HG03159 (cell line): Measurements from ENCODE around the gene KCNJ14.
A peak's percentile ranks its signal among the peaks of the same experiment; 100 is the strongest.
"Not testable (repeated sequence)": the region's sequence is repeated elsewhere in the genome, so short reads cannot be mapped to it uniquely, and the experiment has no call there.

Experiments
- ATAC-seq: cut with Tn5 transposase; IDR thresholded peaks from one replicate; pipeline ENCODE4 v1.9.1; 2021; ENCODE audit warnings: mild to moderate bottlenecking, moderate library complexity; ENCODE audit not compliant: unreplicated experiment

The KCNJ14 gene

DNA sequence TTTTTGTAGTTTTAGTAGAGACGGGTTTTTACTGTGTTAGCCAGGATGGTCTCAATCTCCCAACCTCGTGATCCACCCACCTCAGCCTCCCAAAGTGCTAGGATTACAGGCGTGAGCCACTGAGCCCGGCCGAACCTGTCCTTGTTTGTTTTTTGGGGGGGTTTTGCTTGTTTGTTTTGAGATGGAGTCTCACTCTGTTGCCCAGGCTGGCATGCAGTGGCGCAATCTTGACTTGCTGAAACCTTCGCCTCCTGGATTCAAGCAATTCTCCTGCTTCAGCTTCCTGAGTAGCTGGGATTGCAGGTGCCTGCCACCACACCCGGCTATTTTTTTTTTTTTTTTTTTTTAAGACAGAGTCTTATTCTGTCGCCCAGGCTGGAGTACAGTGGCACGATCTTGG, 31.3 kb downstream of the KCNJ14 start:
- not testable (repeated sequence) for ATAC-seq

DNA sequence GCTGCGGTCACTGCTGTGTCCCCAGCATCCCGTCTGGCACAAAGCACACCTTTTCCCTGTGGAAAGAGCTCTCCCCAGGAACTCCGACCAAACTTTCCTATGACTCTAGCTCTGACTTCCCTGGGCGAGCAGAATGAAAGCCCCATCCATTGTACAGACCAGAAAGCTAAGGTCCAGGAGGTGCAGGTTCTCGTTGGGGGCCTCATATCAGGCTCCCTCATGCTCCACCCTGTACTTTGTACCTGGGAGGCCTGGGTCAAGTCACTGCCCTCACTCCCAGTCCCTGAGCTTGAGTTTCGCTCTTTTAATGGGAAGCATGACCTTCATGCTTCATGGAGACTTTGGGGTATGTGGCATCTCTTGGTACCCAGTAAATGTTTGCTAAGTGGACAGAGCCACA, 32.2 kb downstream of the KCNJ14 start:
- no peak for ATAC-seq

DNA sequence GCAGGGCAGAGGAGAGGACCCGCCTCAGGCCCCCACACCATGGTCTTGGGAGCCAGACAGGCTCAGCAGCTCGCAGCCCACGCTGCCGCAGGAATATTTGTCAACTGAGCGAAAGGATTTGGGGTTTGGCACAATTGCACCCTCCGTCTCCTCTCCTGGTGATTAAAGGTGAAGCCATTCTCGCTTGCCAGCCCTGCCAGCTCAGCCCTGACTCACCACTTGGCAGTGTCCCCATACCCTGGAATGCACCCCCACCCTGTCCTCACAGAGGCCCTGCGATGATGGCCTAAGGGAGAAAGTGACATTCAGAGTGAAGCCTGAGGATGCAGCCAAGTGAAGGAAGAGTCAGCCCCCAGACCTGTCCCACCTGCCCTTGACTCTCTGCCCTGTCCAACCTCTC, 32.6 kb downstream of the KCNJ14 start:
- ATAC-seq = no peak

DNA sequence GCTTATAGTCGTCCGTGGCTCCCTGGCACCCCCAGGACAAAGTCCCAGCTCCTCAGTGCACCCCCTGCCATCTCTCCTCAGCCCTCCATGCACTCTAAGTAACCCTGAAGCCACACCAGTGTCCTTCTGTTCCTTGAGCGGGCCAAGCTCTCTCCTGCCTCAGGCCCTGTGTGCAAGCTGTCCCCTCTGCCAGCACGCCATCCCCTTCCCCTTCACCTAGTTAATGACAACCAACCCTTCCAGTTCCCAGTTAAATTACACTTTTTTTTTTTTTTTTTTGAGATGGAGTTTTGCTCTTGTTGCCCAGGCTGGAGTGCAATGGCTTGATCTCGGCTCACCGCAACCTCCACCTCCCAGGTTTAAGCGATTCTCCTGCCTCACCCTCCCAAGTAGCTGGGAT, 33.1 kb downstream of the KCNJ14 start:
- not testable (repeated sequence) for ATAC-seq

DNA sequence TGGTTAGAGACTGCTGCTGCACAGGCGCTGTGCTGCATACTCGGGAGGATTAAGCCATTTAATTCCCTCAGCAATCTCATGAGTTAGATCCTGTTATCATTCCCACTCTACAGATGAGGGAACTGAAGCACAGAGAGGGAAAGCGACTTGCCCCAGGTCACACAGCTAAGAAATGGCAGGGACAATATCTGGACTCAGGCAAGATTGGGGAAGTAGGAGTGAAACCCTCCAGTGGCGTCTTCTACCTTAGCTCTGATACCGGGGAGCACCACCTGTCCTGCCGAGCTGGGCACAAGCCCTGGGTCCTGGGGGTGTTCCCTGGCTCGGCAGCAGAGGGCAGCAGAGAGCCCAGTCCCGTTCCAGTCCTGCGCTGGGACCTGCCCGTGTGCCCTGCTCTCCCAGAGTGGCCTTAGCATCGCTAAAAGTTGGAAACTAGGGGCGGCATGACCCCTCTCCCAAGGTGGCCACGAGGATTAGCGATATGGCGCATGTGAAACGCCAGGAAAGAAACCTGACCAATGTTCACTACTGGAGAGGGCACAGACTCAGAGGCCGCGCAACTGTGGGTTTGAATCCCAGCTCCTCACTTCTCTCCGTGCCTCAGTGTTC, 34.3 kb downstream of the KCNJ14 start:
- peak; percentile 34 for ATAC-seq

DNA sequence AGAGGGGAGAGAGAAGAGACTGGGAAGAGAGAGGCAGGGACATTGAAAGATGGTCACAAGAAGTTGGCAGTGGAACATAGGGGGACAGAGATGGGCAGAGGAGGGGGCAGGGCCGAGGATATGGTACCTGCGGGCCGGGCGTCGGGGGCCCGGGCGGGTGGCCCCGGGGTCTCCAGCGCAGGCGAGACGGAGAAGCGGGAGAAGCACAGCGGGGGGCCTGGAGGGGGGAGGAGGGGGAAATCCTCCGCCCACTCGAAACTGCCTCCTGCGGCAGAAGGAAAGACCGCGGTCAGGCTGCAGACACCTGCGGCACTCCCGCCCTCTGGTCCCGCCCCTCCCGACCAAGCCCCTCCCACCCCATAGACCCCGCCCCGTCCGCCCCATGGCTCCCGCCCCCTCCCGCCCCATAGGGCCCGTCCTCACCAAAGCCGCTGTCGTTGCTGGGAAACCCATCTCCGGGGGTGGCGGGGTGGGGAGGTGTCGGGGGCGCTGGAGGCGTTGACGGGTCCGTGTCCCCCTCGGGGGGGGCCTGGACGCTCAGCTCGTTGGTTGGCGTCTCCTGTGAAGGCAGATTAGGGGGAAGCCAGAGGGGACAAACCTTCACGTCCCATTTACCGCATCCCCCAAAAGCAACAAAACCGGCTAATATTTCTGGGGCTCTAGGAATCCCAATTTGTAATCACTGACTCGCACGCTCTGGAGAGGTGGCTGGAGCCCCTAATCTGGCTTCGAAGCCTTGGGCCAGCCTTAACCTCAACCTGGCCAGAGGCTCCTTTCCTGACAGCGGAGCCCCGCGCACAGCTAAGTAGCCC, 35.8 kb downstream of the KCNJ14 start:
- no peak for ATAC-seq

DNA sequence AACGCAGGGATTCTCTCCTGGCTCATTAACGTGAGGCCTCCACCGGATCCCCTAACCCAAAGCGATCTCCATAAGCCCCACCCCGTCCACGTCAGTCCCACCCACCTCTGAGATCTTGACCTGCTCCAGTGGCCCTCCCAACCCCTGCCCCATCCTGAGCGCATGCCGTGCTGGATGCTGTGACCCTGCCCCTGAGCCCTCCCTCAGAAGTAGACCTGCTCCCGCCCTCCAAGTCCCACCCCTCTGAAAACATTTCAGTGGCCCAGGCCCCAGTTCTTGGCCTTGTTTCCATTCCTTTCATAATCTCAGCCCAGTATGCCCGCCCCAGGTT, 36.4 kb downstream of the KCNJ14 start:
- ATAC-seq = no peak

DNA sequence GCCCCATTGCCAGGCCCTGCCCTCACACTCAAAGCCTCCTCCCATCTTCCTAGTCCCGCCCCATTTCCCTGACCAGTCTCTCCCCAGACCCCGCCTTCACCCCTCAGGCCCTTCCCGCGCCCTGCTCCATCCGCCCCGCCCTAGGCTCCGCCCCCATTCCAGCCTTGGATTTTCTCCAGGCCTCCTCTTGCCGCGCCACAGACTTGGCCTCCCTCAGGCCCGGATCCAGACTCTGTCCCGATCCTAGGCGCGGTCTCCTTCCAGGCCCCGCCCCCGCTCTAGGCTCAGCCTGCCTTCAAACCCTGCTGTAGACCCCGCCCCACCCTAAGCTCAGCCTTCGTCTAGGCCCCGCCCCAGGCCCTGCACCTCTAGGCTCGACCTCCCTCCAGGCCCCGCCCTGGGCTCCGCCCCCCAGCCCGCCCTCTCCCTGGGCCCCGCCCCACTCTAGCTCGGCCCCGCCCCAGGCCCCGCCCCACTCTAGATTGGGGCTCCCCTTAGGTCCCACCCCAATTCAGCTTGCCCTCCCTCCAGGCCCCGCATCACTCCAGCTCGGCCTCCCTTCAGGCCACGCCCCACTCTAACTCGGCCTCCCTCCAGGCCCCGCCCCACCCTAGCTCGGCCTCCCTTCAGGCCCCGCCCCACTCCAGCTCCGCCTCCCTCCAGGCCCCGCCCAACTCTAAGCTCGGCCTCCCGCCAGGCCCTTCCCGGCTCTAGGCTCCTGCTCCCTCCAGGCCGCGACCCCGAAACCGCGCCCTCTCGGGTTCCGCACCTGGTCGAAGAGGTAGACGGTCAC, 37.7 kb downstream of the KCNJ14 start:
- ATAC-seq = peak; percentile 58

DNA sequence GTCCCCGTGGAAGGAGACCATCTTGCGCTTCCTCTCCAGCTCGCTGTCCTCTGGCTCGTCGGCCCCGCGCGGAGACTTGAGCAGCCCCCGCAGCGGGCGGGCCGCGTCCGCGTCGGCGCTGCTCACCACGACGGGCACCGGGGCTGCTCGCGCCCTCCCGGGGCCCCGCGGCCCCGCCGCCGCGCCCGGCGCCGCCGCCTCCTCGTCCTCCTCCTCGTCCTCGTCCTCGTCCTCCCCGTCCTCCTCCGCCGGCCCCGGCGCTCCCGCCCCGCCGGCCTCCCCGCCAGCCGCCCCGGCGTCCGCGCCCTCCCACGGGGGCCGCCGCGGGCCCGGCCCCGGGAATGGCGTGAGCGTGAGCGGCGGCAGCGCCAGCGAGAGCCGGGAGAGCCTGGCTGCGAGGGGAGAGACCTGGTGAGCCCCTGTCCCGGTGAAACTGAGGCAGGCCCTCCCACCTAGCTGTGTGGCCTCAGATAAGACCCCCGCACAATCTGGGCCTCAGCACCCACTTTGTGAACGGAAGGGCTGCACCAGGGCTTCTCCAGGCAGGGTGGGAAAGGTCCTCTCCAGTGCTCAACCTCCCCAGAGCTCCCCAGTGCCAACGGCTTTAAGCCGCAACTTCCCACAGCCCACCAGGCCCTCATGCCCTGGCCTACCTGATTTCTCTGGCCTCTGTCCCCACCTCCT, 38.5 kb downstream of the KCNJ14 start:
- ATAC-seq = no peak

DNA sequence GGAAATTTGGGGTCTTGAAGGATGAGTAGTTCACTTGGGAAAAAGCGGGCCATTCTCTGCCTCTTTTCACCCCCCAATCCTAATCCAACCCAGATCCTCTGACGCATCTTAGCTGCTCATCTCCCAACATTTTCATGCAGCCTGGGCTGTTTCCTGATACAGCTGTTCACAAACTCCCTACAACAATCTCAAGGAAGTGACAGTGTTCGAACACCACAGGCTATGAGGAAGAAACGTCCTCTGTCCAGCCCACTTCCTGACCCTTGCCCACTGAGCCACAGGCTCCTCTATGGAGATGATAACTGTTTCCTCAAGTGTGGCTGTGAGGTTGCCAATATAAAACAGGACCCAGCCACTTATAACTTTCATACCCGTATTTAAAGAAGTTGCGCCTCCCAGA, 40.0 kb downstream of the KCNJ14 start:
- ATAC-seq = no peak

DNA sequence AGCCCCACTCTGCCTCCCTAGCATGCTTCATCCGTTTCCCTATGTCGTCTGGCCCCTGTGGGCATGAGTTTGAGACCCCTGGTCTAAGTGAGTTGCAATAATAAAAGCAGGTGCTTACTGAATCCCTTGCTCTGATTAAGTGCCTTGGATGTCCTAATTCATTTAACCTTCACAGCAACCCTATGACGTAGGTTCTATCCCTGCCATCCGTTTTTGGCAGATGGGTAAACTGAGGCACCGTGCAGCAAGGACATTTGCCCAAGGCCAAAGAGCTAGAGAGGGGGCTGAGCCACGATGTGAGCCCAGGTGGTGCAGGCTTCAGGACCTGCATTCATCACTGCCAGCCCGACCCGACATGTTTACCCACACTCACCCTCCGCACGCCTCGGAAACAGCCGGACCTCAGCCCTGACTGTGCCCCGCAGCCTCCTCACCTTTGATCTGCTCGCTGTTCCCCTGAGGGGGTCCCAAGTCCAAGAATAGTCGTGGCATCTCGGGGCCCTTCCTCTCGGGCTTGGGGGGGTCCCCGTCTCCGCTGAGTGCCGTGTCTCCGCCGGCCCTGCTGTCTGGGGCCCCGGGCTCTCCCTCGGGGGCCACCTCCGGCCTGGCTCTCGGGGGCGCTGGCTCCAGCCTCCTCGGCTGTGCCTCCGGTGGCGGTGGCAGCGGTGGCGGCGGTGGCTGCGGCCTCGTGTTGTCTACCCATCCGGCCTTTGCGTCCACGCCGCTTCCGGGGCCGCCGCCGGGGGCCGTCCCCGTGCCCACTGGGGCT, 41.8 kb downstream of the KCNJ14 start:
- ATAC-seq = no peak

DNA sequence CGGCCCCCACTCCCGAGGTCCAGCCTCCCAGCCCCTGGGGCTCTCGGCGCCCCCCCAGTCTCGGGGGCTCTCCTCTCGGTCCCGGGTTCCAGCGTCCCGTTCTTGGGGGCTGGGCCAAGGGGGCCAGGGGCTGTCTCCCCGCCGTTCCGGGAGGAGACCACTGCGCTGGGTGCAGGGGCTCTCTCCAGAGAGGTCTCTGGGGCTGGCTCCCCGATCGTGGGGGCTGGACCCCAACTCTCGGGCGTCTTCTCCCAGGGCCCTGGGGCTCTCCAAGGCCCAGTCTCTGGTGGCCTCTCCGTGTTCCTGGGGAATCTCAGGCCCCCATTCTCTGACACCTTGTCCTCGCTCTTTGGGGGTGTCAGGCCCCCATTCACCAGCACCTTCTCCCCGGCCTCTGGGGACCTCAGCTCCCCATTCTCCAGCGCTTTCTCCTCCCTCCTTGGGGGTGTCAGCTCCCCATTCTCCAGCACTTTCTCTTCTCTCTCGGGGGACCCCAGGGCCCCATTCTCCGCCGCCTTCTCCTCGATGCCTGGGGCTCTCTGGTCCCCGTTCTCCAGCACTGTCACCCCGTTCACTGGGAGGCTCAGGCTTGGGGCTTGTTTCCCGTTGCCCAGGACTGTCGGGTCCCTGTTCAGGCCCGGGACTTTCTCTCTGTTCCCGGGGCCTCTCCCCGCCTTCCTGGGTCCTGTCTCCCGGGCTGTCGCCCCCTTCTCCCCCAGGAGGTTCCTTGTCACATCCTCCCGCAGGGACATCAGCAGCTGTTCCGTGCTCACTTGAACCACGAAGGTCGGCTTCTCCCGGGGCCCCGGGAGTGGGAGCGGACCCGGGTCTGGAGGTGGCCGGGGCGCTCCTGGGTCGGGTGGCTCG, 42.6 kb downstream of the KCNJ14 start:
- ATAC-seq = no peak

DNA sequence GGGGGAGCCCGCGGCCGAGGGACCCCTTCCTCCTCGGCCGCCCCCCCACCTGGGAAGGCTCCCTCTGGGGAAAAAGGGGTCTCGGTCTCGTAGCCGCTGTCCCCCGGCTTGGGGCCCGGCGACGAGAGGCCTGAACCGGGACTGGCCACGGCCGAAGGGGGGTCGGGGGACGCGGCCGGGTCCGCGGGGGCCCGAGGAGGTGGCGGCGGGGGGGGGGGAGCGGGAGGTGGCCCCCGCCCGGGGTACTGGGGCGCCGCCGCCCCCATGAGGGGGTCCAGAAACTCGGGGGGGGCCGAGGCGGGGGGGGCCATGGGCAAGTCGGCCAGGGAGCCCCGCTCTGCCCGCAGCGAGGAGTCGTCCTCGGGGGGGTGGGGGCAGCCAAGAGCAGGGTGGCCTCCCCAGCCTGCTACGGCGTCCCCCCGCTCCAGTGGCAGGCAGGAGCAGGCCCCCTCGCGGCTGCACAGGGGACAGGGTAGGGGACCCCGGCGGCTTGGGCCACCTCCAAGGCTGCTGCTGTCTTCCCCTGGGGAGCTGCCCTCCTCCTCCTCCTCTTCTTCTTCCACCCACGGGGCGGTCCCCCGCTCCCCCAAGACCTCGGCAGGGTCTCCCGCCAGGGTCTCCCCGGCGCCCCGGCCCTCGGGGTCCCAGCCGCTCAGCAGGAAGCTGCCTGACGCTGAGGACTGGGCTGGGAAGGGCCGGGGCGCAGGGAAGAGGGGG, 43.4 kb downstream of the KCNJ14 start:
- ATAC-seq = no peak

DNA sequence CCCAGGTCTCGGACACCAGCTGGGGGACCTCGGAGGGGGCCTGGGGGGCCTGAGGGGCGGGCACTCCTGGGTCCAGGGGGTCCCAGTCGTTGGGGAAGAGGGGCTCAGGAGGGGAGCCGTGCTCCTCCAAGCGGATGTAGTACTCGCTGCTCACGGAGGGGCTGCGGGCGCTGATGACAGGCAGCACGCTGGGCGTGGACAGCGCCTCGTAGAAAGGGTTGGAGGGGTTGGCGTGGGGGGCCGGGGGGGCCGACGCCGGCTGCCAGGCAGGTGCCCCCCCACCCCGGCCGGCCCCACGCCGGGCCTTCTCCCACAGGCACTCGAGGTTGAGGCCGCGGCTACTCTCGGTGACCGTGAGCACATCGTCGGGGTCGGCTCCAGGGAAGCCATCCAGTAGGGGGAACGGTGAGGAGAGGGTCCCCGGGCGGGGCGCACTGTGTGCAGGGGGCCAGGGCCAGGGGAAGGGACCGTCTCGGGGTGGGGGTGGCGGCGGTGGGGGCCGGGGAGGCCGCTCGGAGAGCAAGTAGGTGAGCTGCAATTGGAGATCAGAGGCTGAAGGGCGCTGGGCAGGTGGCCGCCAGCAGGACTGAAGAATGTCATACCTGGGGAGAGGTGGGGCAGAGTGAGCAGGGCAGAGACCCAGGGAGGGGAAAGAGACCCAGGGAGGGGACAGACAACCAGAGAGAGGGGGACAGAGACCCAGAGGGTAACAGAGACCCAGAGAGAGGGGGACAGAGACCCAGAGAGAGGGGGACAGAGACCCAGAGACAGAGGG, 44.1 kb downstream of the KCNJ14 start:
- ATAC-seq = no peak

DNA sequence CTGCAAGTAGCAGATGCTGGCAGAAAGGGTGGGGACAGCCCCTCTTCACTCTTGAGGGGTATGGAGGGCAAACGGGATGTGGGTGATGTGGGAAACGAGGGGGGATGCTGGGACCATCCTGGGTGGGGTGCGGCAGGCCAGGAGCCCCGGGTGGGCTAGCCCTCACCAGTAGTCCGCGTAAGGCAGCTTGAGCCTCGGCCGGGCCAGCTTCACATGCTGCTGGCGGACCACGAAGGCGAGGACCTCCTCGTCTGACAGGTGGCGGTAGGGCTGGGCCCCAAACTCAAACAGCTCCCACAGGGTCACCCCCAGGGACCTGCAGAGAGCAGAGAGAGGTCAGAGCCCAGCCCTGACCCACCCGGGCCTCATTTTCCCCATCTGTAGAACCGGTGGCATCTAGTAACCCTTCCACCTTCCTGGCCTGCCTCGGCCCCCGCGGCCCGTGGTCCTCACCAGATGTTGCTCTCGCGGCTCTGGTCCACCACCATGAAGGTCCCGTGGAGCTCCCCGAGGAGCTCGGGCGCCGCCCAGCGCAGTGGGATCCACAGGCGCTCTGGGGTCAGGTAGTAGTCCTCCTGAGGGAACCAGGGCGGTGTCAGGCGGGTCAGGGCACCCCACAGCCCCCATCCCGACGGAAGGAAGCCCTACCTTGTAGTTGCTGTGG, 45.6 kb downstream of the KCNJ14 start:
- ATAC-seq = no peak

DNA sequence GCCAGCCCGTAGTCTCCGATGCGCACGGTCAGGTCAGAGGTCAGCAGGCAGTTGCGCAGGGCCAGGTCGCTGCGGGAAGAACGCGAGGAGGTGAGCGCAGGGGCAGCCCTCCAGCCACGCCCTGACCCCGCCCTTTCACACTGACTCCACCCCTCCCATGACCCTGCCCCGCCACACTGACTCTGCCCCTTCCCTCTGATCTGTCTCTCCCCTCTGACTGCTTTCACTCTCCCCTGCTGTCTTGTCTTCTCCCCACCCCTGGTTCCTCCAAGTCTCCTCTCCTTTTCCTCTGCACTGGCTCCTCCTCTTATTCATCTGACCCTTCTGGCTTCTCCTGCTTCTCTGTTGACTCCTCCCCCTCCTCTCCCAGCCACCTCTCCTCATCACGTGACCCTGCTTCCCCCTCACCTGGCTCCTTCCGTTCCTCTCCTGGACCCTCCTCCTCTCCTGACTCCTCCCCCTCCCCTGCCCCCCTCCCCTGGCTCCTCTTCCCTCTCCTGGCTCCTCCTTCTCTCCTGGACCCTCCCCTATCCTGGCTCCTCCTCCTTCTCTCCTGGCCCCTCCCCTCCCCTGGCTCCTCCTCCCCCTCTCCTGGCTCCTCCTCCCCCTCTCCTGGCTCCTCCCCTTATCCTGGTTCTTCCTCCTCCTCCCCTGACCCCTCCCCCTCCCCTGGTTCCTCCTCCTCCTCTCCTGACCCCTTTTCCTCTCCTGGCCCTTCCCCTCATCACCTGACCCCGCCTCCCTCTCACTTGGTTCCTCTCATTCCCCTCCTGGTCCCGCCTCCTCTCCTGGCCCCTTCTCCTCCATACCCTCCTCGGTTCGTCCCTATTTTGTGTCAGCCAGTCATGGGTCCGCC, 46.3 kb downstream of the KCNJ14 start:
- ATAC-seq = peak; percentile 40
